SK-N-SH treated with all-trans-retinoic acid at 6 μM for 48 hours (cell line): ENCODE data around the gene C10orf95.

ENCODE experiments used
- CSDC2 ChIP-seq: fragments of 250-450 bp; sonication (Bioruptor Pico); IDR thresholded peaks from 2 replicates; pipeline ENCODE4 v1.5.0; 2020; ENCODE audit warnings: mild to moderate bottlenecking, moderate library complexity
- RARB ChIP-seq: fragments of 250-450 bp; sonication (Bioruptor Pico); IDR thresholded peaks from 2 replicates; pipeline ENCODE4 v1.8.0; 2021; ENCODE audit warnings: mild to moderate bottlenecking, moderate library complexity
- TOX ChIP-seq: fragments of 250-450 bp; sonication (Bioruptor Pico); IDR thresholded peaks from 2 replicates; pipeline ENCODE4 v1.8.0; 2021; ENCODE audit warnings: mild to moderate bottlenecking, moderate library complexity, borderline replicate concordance
- ZNF70 ChIP-seq: fragments of 450-650 bp; formaldehyde crosslinking; IDR thresholded peaks from 2 replicates; pipeline ENCODE4 v1.5.0; 2020; ENCODE audit warnings: mild to moderate bottlenecking, moderate library complexity
- TF ChIP-seq, protein P1 (sequence below): fragments of 250-450 bp; sonication (Bioruptor Pico); IDR thresholded peaks from 2 replicates; pipeline ENCODE4 v1.8.0; 2020; ENCODE audit warnings: mild to moderate bottlenecking, moderate library complexity, borderline replicate concordance

DNA sequence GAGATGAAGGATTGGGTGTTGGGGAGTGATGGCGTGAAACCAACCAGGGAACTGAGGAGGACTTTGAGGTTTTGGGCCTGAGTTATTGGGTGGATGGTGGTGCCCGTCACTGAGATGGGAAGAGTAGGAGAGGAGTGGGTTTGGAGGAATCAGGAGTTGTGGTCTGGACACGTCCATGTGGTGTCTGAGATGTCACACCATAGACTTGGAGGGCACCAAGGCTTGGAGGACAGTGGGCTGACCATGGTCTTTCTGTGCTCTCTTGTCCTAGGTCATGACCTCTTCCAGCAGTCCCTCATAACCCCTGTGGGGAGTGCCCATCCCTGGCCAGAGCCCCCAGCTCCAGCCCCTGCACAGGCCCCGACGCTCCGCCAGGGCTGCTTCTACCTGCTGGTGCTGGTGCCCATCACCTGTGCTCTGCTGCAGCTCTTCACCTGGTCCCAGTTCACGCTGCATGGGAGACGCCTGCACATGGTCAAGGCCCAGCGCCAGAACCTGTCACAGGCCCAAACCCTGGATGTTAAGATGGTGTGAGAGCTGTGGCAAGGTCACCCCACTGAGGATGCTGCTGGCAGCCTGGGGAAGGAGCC, 24.2 kb upstream of the C10orf95 start:
- TF ChIP-seq CSDC2 (CRISPR knock-in tag) = no peak
- TF ChIP-seq, protein P1, sequence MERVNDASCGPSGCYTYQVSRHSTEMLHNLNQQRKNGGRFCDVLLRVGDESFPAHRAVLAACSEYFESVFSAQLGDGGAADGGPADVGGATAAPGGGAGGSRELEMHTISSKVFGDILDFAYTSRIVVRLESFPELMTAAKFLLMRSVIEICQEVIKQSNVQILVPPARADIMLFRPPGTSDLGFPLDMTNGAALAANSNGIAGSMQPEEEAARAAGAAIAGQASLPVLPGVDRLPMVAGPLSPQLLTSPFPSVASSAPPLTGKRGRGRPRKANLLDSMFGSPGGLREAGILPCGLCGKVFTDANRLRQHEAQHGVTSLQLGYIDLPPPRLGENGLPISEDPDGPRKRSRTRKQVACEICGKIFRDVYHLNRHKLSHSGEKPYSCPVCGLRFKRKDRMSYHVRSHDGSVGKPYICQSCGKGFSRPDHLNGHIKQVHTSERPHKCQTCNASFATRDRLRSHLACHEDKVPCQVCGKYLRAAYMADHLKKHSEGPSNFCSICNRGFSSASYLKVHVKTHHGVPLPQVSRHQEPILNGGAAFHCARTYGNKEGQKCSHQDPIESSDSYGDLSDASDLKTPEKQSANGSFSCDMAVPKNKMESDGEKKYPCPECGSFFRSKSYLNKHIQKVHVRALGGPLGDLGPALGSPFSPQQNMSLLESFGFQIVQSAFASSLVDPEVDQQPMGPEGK = no peak
- TF ChIP-seq RARB (CRISPR knock-in tag) = no peak
- TF ChIP-seq ZNF70 (CRISPR knock-in tag) = no peak
- no peak for TF ChIP-seq TOX (CRISPR knock-in tag)
